Peyer's patch (tissue), 4 donors: ENCODE measurements around the gene CD209.

ENCODE experiments used
- POLR2A ChIP-seq, 2 donors: fragments of 450-650 bp; IDR thresholded peaks; one replicate each; pipeline ENCODE4 v1.5.1; 2017; ENCODE audit warnings: antibody characterized with exemption in 2 of 2, mild to moderate bottlenecking in 2 of 2, moderate library complexity in 2 of 2
- TF ChIP-seq, protein P1 (sequence below), 6 experiments: fragments of 450-650 bp in 4 of 6; fragments of 200-600 bp in 2 of 6; sonication (generic) in 1 of 6; IDR thresholded peaks; one replicate each; pipeline ENCODE4 v1.5.1; 2017 to 2019; ENCODE audit warnings: antibody characterized with exemption in 6 of 6, mild to moderate bottlenecking in 3 of 6, moderate library complexity in 1 of 6

DNA sequence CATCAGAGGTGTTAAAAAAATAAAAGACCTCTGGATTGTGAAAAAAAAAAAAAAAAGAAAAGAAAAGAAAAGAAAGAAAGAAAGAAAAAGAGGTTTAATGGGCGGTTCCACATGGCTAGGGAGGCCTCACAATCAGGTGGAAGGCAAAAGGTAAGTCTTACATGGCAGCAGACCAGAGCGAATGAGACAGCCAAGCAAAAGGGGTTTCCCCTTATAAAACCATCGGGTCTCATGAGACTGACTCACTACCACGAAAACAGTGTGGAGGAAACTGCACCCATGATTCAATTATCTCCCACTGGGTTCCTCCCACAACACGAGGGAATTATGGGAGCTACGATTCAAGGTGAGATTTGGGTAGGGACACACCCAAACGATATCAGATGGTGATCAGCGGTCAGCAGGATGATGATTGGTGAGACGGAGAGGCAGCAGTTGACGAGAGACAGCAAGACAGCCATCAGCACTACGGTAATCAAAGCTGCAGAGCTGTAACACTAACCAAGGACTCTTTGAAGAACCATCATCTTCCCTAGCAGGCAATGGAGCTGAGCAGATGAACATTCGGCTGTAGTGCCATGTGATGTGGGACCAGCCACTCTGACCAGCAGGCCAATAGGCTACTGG, 3.9 kb upstream of the CD209 start:
- TF ChIP-seq, protein P1, sequence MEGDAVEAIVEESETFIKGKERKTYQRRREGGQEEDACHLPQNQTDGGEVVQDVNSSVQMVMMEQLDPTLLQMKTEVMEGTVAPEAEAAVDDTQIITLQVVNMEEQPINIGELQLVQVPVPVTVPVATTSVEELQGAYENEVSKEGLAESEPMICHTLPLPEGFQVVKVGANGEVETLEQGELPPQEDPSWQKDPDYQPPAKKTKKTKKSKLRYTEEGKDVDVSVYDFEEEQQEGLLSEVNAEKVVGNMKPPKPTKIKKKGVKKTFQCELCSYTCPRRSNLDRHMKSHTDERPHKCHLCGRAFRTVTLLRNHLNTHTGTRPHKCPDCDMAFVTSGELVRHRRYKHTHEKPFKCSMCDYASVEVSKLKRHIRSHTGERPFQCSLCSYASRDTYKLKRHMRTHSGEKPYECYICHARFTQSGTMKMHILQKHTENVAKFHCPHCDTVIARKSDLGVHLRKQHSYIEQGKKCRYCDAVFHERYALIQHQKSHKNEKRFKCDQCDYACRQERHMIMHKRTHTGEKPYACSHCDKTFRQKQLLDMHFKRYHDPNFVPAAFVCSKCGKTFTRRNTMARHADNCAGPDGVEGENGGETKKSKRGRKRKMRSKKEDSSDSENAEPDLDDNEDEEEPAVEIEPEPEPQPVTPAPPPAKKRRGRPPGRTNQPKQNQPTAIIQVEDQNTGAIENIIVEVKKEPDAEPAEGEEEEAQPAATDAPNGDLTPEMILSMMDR (IDR thresholded peaks at IDR 0.05), result no peak
- TF ChIP-seq POLR2A (IDR thresholded peaks at IDR 0.05), result no peak
